GM12878 (cell line): ENCODE data around the gene TEX2. TPM values are rescaled to one million over a fixed set of nuclear protein-coding genes. Genes with fewer than 3 reads are reported as not detected.

Experiments
- EGR1 ChIP-seq, 2 experiments: IDR thresholded peaks; 1 replicate in 1 of 2; 2 replicates in 1 of 2; pipeline ENCODE4 v1.6.1; 2011 to 2012; ENCODE audit warnings: low read depth in 2 of 2, low read length in 2 of 2, borderline replicate concordance in 1 of 2, mild to moderate bottlenecking in 1 of 2, moderate library complexity in 1 of 2
- EP300 ChIP-seq, 2 experiments: fragments of 150-350 bp in 1 of 2; IDR thresholded peaks; 2 replicates each; pipeline ENCODE4 v1.6.1; 2011 to 2012; ENCODE audit warnings: low read depth in 2 of 2, low read length in 2 of 2, borderline replicate concordance in 1 of 2, improper control_type of control experiment in 1 of 2, inconsistent platforms in 1 of 2; ENCODE audit not compliant: control insufficient read depth in 1 of 2
- ETV6 ChIP-seq, 2 experiments: fragments of 450-650 bp in 1 of 2; IDR thresholded peaks in 1 of 2; conservative IDR thresholded peaks in 1 of 2; 2 replicates each; pipeline ENCODE4 v1.6.1; 2014; ENCODE audit warnings: antibody characterized with exemption in 1 of 2, borderline replicate concordance in 1 of 2, low read depth in 1 of 2, mild to moderate bottlenecking in 1 of 2, moderate library complexity in 1 of 2
- RAD21 ChIP-seq: IDR thresholded peaks from 2 replicates; pipeline ENCODE4 v1.6.1; 2011; ENCODE audit warnings: mild to moderate bottlenecking, low read depth, low read length, moderate library complexity; ENCODE audit not compliant: insufficient read depth
- SIX5 ChIP-seq: IDR thresholded peaks from 2 replicates; pipeline ENCODE4 v1.6.1; 2011; ENCODE audit warnings: mild to moderate bottlenecking, low read depth, low read length, moderate library complexity; ENCODE audit not compliant: severe bottlenecking
- SMAD5 ChIP-seq: IDR thresholded peaks from 2 replicates; pipeline ENCODE4 v1.6.1; 2016; ENCODE audit warnings: antibody characterized with exemption, low read depth
- polyA plus RNA-seq, 11 experiments: library from polyadenylated mRNA; depleted of rRNA in 4 of 11; unstranded in 6 of 11; stranded (reverse) in 5 of 11; fragments of >200 nt; fragmentation: Nextera tagmentation in 4 of 11; fragmentation: Illumina TruSeq in 1 of 11; extraction: Ambion mirVana in 4 of 11; extraction: Trizol in 1 of 11; gene quantifications; 1 replicate in 1 of 11; 2 replicates in 10 of 11; pipeline versions ENCODE4 v1.2.1 to v1.2.3, GENCODE V29; 2011 to 2016; ENCODE audit warnings: inconsistent platforms in 2 of 11, missing spikeins in 2 of 11, low read depth in 1 of 11
- total RNA-seq, 4 experiments: library from RNA; depleted of rRNA in 3 of 4; stranded (reverse); fragments of >200 nt in 3 of 4; fragmentation: Illumina TruSeq in 1 of 4; extraction: Trizol in 1 of 4; gene quantifications; 2 replicates each; pipeline versions ENCODE4 v1.2.1 to v1.2.3, GENCODE V29; 2013 to 2021
- TF ChIP-seq, protein P1 (sequence below): IDR thresholded peaks from 2 replicates; pipeline ENCODE4 v1.6.1; 2012; ENCODE audit warnings: improper control_type of control experiment, low read depth, low read length; ENCODE audit not compliant: insufficient replicate concordance
- TF ChIP-seq, protein P2 (sequence below): IDR thresholded peaks from 2 replicates; pipeline ENCODE4 v1.6.1; 2012; ENCODE audit warnings: low read depth, low read length, improper control_type of control experiment
- TF ChIP-seq, protein P3 (sequence below): IDR thresholded peaks from 2 replicates; pipeline ENCODE4 v1.6.1; 2011; ENCODE audit warnings: borderline replicate concordance, low read depth, mild to moderate bottlenecking, moderate library complexity, low read length; ENCODE audit not compliant: insufficient read depth, poor library complexity, severe bottlenecking

The TEX2 gene
- total and polyA plus RNA-seq, 10 of the 15 experiments (the other 5 are each of a cell fraction or from before 2014, with no cell fraction given) = 3.8 to 19.9 (median 15.8) TPM

DNA sequence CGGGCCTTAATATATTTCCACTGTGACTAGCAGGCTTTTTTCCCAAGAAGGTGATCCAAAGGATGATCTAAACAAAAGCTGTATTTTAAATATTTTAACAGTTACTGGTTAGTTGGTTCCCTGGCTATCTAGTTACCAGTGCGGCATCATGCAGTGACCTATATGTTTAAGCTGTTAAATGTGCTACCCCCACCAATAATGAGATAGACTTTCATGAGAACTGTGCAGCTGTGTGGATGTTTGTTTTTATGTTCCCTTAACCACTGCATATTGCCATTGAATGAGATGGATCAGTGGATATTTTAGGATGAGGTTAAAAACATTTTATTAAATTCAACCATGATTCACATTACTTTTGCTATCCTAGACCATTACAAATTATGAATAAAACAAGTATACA, 150.1 kb downstream of the TEX2 start (continued):
- TF ChIP-seq, protein P1, sequence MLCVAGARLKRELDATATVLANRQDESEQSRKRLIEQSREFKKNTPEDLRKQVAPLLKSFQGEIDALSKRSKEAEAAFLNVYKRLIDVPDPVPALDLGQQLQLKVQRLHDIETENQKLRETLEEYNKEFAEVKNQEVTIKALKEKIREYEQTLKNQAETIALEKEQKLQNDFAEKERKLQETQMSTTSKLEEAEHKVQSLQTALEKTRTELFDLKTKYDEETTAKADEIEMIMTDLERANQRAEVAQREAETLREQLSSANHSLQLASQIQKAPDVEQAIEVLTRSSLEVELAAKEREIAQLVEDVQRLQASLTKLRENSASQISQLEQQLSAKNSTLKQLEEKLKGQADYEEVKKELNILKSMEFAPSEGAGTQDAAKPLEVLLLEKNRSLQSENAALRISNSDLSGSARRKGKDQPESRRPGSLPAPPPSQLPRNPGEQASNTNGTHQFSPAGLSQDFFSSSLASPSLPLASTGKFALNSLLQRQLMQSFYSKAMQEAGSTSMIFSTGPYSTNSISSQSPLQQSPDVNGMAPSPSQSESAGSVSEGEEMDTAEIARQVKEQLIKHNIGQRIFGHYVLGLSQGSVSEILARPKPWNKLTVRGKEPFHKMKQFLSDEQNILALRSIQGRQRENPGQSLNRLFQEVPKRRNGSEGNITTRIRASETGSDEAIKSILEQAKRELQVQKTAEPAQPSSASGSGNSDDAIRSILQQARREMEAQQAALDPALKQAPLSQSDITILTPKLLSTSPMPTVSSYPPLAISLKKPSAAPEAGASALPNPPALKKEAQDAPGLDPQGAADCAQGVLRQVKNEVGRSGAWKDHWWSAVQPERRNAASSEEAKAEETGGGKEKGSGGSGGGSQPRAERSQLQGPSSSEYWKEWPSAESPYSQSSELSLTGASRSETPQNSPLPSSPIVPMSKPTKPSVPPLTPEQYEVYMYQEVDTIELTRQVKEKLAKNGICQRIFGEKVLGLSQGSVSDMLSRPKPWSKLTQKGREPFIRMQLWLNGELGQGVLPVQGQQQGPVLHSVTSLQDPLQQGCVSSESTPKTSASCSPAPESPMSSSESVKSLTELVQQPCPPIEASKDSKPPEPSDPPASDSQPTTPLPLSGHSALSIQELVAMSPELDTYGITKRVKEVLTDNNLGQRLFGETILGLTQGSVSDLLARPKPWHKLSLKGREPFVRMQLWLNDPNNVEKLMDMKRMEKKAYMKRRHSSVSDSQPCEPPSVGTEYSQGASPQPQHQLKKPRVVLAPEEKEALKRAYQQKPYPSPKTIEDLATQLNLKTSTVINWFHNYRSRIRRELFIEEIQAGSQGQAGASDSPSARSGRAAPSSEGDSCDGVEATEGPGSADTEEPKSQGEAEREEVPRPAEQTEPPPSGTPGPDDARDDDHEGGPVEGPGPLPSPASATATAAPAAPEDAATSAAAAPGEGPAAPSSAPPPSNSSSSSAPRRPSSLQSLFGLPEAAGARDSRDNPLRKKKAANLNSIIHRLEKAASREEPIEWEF = no peak
- TF ChIP-seq, protein P2, sequence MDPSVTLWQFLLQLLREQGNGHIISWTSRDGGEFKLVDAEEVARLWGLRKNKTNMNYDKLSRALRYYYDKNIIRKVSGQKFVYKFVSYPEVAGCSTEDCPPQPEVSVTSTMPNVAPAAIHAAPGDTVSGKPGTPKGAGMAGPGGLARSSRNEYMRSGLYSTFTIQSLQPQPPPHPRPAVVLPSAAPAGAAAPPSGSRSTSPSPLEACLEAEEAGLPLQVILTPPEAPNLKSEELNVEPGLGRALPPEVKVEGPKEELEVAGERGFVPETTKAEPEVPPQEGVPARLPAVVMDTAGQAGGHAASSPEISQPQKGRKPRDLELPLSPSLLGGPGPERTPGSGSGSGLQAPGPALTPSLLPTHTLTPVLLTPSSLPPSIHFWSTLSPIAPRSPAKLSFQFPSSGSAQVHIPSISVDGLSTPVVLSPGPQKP = no peak
- TF ChIP-seq EGR1 (IDR thresholded peaks at IDR 0.05; ENCODE audit: borderline replicate concordance in 1 of 2, low read depth in 2 of 2, low read length in 2 of 2) (no peak), SMAD5 (no peak), SIX5 (no peak), ETV6 (conservative IDR thresholded peaks at IDR 0.05 in 1 of 2, IDR thresholded peaks at IDR 0.05 in 1 of 2; ENCODE audit: borderline replicate concordance in 1 of 2, low read depth in 1 of 2) (no peak), RAD21 (no peak), EP300 (IDR thresholded peaks at IDR 0.05; ENCODE audit: borderline replicate concordance in 1 of 2, control insufficient read depth in 1 of 2, low read depth in 2 of 2, low read length in 2 of 2) (no peak)
- TF ChIP-seq, protein P3, sequence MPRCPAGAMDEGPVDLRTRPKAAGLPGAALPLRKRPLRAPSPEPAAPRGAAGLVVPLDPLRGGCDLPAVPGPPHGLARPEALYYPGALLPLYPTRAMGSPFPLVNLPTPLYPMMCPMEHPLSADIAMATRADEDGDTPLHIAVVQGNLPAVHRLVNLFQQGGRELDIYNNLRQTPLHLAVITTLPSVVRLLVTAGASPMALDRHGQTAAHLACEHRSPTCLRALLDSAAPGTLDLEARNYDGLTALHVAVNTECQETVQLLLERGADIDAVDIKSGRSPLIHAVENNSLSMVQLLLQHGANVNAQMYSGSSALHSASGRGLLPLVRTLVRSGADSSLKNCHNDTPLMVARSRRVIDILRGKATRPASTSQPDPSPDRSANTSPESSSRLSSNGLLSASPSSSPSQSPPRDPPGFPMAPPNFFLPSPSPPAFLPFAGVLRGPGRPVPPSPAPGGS = no peak
